SIG-M5 (cell line): Measurements from ENCODE around the gene HLA-DOB.

Experiments
- DNase-seq: peaks from one replicate; lab custom pipeline; 2025; lab: John Stamatoyannopoulos, UW

Gene HLA-DOB

DNA sequence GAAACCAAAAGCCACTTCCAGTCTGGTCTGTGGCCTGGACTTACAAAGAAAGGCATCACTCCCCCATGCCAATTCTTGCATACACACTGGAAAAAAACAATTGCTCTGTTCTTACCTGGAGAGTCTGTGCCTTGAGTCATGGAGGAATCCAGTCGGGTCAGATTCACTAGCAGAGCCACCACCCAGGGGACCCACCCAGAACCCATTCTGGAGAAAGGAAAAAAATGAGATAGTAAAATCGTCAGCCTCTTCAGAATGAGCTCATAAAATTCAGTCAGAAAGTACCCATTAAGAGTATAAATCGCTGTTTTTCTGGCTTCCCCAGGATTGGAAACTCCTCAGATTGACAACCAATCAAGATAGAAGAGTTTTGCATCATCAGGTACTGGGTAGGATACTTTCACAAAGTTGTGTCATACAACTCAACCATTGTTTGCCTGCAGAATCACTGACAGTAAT is at the start of gene HLA-DOB:
HLA-DOB (minus strand) TSS at position 257 of the 459 bp plus-strand sequence; CDS start at position 206, 51 bp downstream.
- DNase-seq: no peak

DNA sequence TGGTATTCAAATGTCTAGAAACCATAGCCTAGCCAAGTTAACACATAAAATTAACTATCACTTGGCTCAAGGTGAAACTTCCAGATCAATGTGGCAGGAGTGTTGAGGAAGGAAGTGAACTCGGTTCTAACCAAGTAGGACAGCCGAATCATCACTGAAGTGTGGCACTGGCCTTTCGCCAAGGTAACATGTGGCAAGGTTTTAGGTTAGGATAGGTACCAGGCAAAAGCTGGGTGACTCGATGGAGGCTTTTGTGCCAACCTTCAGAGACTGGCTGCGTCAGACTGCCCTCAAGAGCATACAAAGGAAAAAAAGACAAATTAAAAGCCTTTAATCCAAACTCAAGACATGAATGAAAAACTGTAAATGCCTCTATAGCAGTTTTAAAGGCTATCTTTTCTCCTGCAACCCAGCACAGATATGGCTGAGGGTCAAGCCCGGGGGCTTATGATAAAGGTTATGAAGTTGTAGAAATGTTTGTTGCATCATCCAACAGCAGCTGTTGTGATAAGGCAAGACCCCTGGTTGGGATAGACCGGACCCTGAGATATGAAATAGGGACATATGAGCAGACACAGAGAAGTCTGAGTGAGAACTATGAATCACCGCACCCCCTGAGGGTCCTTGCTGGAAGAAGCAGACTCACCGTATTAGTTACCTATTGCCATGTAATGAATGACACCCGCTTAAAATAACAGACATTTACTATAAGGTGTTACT is 49.1 kb upstream of the HLA-DOB start:
- no peak for DNase-seq

DNA sequence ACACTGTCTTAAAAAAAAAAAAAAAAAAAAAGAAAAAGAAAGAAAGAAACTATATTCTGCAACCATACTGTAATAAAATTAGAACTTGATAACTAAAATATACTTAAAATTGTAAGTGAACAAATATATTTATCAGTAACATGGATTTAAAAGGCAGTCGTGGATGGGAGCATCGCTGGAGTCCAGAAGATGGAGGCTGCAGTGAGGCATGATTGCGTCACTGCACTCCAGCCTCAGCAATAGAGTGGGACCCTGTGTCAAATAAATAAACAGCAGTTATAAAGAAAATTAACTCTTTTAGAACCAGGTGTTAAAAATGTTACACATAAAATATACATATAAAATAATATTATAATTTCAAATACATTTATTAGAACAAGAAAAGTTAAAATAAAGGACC is 45.9 kb upstream of the HLA-DOB start:
- no peak for DNase-seq

DNA sequence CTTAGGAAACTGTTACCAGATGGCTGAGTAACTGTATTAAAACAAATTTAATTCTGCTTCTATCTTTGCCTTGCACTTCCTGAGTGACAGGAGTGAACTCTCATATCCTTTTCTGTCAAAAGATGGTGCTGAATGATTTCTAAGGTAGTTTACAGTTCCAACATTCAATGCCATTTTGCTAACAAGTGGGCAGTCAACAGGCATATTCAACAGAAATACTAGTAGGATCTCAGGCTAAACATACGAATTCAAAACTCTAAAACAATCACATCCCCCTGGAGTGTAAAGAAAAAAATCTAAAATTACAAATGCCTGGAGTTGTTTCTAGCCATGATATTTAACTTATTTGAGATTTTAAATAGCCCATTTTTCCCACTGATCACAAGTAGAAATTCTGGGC is 43.9 kb upstream of the HLA-DOB start:
- DNase-seq: no peak

DNA sequence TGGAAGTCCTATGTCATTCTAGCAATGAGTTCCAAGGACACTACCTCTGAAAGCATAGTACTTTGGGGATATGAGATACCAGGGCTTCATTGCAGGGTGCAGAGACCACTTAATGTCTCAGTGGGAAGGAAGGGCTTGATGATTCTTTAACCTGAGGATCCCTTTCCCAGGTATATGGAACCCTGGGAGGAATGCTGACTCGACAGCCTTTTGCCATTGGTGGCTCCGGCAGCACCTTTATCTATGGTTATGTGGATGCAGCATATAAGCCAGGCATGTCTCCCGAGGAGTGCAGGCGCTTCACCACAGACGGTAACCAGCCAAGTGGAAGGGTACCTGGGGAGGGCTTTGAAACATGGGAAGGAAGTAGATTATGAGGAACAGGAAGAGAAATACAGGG is 41.4 kb upstream of the HLA-DOB start:
- DNase-seq: no peak

DNA sequence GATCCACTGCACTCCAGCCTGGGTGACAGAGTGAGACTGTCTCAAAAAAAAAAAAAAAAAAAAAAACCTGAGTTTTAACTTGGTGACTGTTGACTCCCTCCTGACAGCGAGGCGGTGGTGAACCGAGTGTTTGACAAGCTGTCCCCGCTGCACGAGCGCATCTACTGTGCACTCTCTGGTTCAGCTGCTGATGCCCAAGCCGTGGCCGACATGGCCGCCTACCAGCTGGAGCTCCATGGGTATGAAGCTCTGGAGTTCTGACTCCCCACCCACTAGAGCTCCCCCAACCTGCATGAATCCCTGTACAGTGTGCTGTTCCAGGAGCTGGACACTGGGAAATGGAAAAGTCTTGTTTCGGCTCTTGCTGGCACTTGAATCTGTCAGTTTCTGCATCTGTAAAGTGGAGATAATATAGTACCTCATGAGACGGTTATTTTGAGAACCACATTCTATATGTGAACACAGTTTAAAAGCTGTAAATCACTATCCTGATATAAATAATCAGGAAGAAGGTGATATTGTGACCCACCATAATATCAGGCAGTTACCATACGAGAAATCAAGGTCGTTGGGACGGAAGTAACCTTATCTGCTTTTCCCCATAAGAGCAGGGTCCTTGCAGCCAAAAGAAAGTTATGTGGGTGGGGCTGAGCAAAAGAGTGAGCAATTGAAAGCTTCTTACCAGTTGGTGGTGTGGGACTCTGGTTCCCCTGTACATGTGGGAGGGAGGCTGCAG is 40.5 kb upstream of the HLA-DOB start:
- no peak for DNase-seq

DNA sequence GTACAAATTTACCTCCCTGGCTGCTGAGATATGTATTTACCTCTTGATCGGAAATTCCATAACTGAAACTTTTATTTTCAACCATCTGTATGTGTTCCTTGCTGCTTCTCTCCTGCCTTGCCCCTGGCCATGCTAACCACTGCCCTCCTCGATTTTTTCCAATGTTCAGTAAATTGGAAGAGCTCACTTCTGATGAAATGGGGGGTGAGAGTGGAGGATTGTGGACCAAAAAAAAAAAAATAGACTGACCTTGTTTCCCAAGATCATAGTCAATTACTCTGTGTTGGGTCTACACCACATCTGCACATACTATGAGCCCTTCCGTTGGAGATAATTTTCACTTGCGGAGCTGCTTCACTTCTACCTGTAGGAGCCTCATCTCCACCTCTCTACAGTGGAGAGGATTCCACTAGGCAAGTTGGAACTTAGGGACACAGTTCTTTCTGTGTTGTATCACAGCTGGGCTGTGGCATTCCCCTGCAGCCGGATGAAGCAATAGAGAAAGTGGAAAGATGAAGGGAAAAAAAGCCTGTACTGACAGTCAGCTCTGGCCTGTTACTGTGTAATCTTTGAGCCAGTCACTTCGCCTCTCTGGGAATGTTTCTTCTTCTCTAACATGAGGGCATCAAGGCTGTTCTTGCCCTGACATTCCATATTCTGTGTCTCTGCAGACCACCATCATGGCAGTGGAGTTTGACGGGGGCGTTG is 38.8 kb upstream of the HLA-DOB start:
- DNase-seq: no peak

DNA sequence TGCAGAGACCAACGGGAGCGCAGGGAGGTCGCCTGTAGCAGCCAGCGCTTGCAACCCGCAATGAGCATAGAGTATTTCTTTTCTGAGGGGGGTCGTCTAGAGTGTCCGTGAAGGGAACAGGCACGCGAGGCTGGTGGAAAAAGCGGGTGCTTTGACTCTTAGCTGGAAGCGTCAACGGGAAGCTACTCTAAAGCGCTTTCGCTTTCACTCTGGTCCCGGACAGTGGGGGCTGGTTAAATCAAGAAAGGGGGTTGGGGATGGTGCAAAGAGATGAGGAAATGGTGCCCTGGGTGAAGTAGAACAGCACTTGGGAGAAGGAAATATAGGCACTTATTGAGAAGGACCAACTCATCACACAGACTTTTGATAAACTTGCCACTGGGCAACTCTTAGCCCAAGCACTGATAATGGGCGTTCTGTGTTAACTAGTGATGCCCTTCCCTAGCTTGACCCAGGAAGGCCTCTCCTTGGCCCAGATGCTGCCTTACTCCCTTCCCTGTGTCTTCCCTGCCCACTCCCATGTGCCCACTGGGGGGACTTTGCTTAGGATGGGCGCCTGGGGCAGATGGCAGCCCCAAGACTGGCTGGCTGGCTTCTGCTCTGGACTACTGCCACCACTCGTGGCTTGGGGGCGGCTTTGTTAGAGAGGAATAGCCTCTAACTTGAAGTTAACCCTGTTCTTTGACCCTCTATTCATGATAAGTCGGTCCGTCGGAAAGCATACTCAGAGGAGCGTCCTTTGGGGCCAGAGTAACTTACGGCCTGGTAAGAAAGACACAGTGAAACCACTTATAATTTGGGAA is 37.8 kb upstream of the HLA-DOB start:
- no peak for DNase-seq

DNA sequence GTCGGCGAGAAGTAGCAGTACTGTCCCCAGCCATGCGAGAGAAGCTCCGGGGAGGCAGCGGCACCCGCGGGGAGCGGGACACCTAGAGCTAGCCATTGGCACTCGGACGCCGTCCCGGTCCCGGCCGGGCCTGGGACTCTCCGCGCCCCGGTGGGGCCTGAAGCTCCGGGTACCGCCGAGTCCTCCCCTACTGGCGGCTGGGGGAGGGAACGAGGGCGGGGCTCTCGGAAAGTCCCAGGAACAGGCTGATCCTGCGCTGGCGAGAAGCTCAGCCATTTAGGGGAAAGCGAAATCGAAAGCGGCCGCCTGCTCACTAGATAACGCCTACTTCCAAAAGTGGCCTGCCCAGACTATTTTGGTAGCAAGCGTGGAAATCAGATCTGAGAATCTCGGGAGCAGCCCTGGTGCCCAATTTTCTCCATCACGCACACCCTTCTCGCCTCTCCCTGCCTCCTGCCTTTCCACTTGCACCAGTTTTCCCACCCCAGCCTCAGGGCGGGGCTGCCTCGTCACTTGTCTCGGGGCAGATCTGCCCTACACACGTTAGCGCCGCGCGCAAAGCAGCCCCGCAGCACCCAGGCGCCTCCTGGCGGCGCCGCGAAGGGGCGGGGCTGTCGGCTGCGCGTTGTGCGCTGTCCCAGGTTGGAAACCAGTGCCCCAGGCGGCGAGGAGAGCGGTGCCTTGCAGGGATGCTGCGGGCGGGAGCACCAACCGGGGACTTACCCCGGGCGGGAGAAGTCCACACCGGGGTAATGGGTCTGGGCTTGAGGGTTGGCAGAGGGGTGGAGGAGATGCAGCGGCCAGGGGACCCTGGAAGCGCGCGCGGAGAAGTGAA is 37.0 kb upstream of the HLA-DOB start, which contains the start of the genes PSMB9 and TAP1:
PSMB9 (plus strand) TSS at position 652 of the 835 bp plus-strand sequence; CDS start at position 690, 38 bp downstream.
TAP1 (minus strand) TSS at position 164 of the 835 bp plus-strand sequence; CDS start at position 96, 68 bp downstream.
- DNase-seq: peak; percentile 59

DNA sequence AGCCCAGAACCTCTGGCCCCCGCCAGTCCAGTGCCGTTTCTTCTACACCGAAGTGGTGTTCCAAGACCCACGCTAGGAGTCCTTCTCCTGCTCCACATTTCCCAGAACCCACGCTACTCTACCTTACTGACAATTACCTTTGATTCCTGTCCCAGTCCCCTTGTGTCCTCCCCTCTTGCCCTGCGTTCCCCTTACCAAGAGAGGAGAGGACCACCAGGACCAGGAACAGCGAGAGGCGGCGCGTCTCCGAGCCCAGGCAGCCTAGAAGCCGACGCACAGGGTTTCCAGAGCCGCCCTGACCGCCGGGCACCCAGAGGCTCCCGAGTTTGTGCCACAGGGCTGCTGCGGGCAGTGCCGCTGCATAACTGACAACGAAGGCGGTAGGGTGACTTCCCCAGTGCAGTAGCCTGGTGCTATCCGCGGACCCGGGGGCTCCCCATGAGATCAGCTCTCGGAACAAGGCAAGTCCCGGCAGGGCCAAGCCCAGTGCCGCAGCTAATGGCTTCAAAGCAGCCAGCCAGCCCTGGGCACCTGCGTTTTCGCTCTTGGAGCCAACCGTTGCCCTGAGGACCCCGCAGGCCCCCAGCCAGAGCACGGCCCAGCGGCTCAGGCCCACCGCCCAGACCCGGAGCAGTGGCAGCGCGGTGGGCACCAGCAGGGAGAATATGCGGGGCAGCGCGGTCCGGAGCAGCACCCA is 36.2 kb upstream of the HLA-DOB start:
- DNase-seq: no peak

DNA sequence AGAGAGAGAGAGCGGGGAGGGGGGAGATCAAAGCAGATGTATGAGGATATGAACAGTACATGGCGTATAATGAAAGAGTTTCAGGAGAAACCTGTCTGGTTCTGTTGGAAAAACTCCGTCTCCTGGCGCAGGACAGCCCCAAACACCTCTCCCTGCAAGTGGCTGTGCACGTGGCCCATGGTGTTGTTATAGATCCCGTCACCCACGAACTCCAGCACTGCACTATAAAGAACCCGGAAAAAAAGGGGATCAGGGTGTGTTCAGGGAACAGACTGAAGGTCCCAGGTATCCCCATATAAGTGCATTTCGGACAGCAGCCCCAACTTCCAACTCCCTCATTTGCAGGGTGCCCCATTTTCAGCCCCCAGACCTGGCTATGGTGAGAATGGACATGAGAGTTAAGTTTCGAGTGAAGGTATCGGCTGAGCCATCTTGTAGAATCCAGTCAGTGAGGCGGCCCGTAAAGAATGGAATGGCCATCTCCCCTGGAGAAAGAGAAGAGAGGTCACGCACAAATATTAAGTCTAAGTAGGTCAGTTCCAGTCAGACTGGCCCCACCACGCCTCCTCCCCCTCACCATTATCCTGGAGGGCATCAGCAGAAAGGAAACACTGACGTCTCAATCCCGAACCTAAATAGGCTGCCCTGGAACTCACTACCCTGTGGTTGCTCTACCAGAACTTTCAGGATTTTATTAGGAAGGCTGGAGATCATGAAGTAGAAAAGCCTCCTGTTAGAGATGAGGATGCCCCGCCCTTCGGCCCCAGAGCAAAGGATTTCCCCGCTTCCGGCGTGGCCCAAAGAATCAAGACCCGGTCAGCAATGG is 35.4 kb upstream of the HLA-DOB start:
- DNase-seq: no peak

DNA sequence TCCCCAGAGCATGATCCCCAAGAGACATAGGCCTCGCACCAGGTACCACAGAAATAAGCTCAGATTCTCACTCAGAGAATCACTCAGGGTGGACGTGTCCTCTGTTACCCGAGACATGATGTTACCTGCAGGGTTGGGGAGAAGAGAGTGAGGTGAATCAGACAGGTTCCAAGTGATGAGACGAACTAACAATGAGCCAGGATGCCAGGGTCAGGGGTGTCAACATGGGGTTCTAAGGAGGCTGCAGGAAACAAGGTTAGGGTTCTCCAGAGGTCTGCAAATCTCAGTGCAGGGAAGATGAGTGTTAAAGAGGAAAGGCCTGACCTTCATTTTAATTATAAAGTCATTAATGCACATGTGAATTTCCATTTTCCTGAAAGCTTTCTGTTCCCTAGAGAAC is 34.2 kb upstream of the HLA-DOB start:
- DNase-seq: no peak

DNA sequence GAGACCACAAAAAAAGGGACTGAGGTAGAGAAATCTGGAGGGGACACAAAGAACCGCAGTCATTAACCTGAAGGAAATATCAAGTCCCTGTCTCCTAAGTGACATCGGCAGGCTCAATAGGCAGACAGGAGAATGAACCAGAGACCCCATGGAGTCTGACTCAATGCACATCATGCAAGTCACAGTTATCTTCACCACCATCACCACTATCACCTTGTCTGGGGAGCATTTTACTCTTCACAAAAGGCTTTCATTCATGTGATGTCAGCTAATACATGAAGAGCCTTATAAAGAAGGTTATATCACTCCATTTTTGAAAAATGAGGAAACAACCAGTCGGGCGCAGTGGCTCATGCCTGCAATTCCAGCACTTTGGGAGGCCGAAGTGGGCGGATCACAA is 32.3 kb upstream of the HLA-DOB start:
- no peak for DNase-seq

DNA sequence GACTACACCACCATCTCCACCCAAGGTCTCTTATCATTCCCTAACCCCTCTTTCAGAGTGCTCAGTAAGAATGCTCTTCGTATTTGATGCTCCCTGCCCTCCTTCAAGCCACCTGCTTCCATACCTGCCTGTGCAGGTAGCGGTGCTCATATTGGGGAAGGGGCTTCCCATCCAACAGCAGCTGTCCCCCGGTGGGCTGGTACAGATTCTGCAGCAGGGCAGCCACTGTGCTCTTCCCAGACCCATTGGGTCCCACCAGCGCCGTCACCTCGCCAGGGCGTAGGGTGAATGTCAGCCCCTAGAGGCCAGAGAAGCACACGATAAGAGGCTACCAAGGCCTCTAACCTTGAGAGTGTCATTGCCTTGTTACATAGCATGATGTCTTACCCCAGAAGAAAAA is 31.0 kb upstream of the HLA-DOB start:
- no peak for DNase-seq

DNA sequence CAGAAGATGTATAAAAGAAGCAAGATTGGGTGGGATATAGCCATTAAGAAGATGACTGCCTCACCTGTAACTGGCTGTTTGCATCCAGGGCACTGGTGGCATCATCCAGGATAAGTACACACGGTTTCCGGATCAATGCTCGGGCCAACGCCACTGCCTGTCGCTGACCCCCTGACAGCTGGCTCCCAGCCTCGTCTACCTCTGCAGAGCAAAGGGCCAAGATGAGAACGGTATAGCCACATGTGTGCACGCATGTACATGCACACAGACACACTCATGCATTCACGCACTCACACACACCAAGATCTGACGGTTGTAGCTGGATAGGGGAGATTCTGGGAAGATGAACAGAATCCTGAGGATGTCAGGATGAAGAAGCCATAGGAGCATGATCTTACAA is 30.2 kb upstream of the HLA-DOB start:
- no peak for DNase-seq

DNA sequence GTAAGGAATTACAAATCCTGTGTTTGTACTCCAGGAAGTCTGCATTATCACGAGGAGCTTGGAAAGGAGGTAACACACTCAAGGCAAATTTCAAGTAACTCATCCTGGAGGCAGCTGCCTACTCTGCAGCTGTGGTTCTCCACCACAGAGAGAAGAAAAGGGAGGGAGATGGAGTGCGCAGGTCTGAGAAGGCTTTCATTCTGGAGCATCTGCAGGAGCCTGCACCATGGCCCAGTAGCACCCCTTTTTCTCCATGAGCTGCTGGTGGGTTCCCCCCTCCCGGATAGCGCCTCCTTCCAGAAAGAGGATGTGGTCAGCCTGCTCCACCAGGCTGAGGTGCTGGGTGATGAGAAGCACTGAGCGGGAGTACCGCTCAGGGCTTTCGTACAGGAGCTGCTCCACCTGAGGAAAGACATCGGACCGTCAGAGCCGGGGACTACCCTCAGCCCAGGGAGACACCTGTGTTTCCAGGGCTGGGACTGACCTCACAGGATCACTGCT is 28.6 kb upstream of the HLA-DOB start:
- no peak for DNase-seq

DNA sequence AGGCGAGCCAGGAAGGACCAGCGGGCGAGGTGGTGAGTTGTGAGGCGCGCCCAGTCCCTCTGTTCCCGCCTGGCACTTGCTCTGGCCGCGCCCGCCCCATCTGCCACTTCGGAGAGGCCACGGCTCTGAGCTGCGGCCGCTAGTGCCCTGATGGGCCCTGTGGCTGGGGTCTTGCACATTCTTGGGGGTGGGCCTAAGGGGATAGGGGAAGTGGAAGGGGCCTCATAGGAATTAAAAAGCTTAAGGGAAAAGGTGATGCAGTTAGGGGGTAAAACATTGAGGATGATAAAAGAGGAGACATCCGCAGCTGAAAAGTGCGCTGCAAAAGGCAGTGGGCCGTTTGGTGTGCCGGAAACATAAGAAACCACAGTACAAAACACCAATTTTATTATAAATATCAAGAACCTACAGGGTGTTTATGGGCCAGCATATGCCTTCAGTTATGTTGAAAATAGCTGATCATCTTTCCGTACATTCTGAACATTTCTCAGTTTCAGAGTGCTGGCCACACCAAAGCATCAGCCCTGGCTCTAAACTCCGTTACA is 28.1 kb upstream of the HLA-DOB start:
- DNase-seq: no peak

DNA sequence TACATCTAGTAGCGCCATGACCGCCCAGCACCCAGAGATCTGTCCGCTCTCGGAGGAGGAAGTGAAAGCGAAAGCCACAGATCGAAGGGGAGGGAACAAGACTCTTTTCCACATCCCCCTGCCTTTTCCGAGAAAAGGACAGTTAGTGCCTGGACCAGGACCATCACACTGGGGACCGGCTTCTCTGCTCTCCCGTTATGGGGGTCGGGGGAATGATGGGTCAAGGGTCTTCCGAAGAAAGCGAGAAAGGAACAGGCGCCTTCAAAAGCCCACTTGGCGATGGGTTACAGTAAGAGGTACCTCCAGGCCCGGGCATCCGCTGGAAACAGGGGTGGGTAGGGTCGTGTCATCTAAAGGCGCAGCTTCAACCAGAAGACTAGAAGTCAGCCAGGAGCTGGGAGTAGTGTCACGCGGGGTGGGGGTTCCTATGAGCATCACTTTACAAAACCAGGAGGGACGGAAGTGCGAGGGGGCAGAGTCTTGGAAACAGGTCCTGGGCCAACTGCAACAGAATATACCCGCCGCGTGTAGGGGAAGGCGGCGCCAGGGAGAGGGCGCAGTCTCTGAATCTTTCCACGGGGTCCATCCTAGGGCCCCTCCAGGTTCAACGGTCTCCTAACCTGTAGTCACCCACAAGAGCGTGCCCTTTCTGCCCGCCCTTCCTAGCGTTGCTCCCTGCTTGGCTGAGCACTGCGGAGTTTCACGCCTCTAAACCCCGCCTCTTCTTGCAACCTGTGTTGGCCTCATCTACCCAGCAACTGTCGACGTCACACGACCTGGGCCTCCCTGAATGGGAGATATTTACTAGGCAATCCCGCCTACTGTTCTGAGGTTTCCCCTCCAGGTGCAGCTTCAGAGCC is 27.4 kb upstream of the HLA-DOB start, which contains the start of gene PSMB8:
PSMB8 (minus strand) TSS at position 69 of the 860 bp plus-strand sequence; CDS start at position 18, 51 bp downstream.
- DNase-seq: peak; percentile 60
